ENCODE data around the gene MAOB. TPM values are rescaled to one million over a fixed set of nuclear protein-coding genes. Genes with fewer than 3 reads are reported as not detected.

Gene MAOB
- total RNA-seq, 4 donors from 2014 or later, result 32.9 to 131 (median 58.2) TPM

DNA sequence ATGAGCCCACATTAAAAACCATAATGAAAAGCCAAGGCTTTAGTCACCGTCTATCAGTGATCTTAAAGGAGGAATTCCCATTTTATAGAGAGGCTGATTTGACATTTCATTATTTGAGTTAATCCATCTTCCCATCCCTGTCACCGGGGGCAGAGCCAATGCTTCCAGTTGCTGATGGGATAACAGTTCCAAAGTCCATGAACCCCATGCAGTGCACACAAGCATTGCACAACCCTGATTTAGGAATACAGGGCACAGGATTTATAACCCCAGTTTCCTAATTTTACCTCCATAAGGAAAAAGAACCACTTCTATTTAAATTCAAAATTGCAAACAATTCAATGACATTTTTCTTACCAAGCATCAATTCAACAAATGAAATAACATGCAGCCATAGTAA lies 36.5 kb downstream of the MAOB start:
- Histone ChIP-seq H3K36me3 (no peaks in the 10 kb centered on the region), H3K4me3 (no peak overlapping the region), H3K9me3 (no peaks in the 10 kb centered on the region), H3K4me1 (no peaks in the 10 kb centered on the region), H3K27ac (no peak overlapping the region), H3K27me3 (no peaks in the 10 kb centered on the region)
- TF ChIP-seq, protein P1, sequence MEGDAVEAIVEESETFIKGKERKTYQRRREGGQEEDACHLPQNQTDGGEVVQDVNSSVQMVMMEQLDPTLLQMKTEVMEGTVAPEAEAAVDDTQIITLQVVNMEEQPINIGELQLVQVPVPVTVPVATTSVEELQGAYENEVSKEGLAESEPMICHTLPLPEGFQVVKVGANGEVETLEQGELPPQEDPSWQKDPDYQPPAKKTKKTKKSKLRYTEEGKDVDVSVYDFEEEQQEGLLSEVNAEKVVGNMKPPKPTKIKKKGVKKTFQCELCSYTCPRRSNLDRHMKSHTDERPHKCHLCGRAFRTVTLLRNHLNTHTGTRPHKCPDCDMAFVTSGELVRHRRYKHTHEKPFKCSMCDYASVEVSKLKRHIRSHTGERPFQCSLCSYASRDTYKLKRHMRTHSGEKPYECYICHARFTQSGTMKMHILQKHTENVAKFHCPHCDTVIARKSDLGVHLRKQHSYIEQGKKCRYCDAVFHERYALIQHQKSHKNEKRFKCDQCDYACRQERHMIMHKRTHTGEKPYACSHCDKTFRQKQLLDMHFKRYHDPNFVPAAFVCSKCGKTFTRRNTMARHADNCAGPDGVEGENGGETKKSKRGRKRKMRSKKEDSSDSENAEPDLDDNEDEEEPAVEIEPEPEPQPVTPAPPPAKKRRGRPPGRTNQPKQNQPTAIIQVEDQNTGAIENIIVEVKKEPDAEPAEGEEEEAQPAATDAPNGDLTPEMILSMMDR (IDR thresholded peaks at IDR 0.05), result no peak
- TF ChIP-seq POLR2A (IDR thresholded peaks at IDR 0.05), result no peak
- DNase-seq, result no peak
- intact Hi-C loops (cut with DNase I; ENCODE audit: low total_unique reads), result no loop called here

DNA sequence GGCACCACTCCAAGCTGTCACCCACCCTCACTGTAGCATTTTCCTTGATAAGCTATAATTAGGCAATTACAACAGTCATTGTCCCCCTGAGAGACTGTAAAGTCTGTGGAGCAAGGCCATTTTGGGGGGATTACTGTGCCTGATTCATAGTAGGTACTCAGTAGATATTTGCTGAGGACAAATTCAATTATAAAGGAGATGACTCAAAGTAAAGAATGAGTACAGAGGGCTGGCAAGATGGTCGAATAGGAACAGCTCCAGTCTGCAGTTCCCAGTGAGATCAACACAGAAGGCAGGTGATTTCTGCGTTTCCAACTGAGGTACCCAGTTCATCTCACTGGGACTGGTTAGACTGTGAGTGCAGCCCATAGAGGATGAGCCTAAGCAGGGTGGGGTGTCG lies 42.0 kb downstream of the MAOB start:
- Histone ChIP-seq H3K27me3 (no peaks in the 10 kb centered on the region), H3K4me3 (no peak overlapping the region), H3K27ac (no peak overlapping the region), H3K9me3 (no peaks in the 10 kb centered on the region), H3K36me3 (no peaks in the 10 kb centered on the region), H3K4me1 (no peaks in the 10 kb centered on the region)
- no peak for DNase-seq
- TF ChIP-seq POLR2A (IDR thresholded peaks at IDR 0.05), result no peak
- TF ChIP-seq, protein P1 (IDR thresholded peaks at IDR 0.05), result no peak
- intact Hi-C loops (cut with DNase I; ENCODE audit: low total_unique reads), result no loop called here

DNA sequence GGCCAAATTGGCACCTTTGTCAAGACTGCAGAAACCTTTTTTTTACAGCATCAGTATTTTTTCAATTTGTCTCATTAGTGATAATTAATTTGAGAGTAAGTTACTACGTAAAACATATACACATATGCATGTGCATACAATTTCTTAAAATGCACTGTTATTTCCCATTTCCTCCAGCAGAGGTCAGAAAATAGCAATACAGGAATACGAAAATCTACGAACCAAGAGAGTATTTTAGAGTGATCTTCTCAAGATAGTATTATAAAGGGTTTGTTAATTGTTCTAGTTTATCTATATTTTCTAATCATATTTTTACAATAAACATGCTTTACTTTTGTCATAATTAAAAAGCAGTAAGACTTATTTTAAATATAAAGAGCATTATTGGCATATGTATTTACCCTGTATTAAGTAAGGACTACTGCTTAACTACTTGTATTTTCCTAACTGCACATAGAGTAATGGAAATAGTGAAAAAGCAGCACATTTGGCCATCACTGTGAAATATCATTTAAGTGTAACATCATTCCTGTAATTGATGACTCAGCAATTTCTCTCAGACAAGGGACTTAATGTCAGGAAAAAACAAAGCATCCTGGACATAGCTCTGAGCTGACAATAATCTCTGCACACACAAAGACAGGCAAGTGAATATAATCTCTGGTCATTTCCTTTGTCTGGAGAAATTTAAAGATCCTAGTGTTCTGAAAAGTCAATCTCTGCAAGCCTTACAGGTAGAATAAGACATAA lies 45.6 kb downstream of the MAOB start:
- Histone ChIP-seq H3K36me3 (no peaks in the 10 kb centered on the region), H3K4me3 (no peak overlapping the region), H3K4me1 (no peaks in the 10 kb centered on the region), H3K27me3 (no peaks in the 10 kb centered on the region), H3K9me3 (no peaks in the 10 kb centered on the region), H3K27ac (no peak overlapping the region)
- TF ChIP-seq, protein P1 (IDR thresholded peaks at IDR 0.05), result peak; percentile 54 to 61 (median 60)
- TF ChIP-seq POLR2A (IDR thresholded peaks at IDR 0.05), result no peak
- intact Hi-C loops (cut with DNase I; ENCODE audit: low total_unique reads), result no loop called here
- no peak for DNase-seq

DNA sequence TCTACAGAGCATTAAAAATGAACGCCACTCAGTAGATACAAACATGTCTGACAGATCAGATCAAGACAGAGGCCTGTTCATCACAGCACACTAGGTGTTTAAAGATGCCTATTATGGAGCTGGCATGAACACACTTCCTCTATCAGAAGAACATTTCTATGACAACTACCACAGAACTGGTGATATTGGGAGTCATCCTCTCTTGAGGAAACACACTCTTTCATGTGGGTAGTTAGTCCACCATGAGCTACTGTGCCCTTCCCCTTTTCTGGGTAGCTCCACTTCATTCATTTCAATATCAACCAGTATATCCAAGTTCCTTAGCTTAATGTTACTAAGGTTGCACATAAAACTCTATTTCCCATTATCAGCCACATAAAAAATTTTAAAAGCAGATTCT lies 46.7 kb downstream of the MAOB start:
- intact Hi-C loops (cut with DNase I; ENCODE audit: low total_unique reads), result no loop called here
- Histone ChIP-seq H3K9me3 (no peaks in the 10 kb centered on the region), H3K4me3 (no peak overlapping the region), H3K27me3 (no peaks in the 10 kb centered on the region), H3K4me1 (no peaks in the 10 kb centered on the region), H3K27ac (no peak overlapping the region), H3K36me3 (no peaks in the 10 kb centered on the region)
- DNase-seq, result no peak
- TF ChIP-seq, protein P1 (IDR thresholded peaks at IDR 0.05), result no peak
- TF ChIP-seq POLR2A (IDR thresholded peaks at IDR 0.05), result no peak

DNA sequence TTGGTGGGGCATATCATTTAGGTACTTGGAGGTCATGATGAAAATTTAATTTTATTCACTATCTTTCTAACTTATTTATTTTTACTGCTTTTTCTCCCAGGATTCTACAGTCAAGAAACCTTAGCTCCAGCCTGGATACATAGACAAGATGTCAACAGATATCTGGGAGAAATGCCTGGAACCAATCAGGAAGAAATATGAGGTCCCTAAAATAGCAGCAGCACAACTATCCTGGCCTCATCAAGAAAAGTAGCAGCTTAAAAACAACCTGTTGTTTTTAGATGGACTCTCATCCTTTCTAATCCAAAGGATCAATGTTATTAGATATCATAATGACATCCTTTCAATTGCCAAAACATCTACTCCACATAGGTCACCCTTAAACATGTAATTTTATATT lies 54.5 kb downstream of the MAOB start:
- no peak for TF ChIP-seq POLR2A (IDR thresholded peaks at IDR 0.05)
- TF ChIP-seq, protein P1 (IDR thresholded peaks at IDR 0.05), result no peak
- intact Hi-C loops (cut with DNase I; ENCODE audit: low total_unique reads), result no loop called here
- Histone ChIP-seq H3K27me3 (no peaks in the 10 kb centered on the region), H3K9me3 (no peaks in the 10 kb centered on the region), H3K27ac (peak overlapping the region; percentile 72 to 78), H3K36me3 (no peaks in the 10 kb centered on the region), H3K4me3 (no peak overlapping the region), H3K4me1 (no peaks in the 10 kb centered on the region)
- no peak for DNase-seq
